Measurements from ENCODE around the gene CCNQ. TPM values are rescaled to one million over a fixed set of nuclear protein-coding genes. Genes with fewer than 3 reads are reported as not detected.
A peak's percentile ranks its signal among the peaks of the same experiment; 100 is the strongest.

Gene CCNQ
- total RNA-seq, 4 donors from 2014 or later = 18.0 to 32.2 (median 23.9) TPM

- no peak for TF ChIP-seq POLR2A (IDR thresholded peaks at IDR 0.05)
- no peak for TF ChIP-seq CTCF (IDR thresholded peaks at IDR 0.05)
- no peaks in the 10 kb centered on the region for H3K36me3 ChIP-seq
- peaks cover 0 to 3% (median 1%) of the 10 kb centered on the region in 3 donors for H3K4me1 ChIP-seq
- intact Hi-C loops (cut with DNase I) = no loop called here
- H3K4me3 ChIP-seq = no peak overlapping the region
- no peak for DNase-seq
- peaks cover 0 to 39% (median 2%) of the 10 kb centered on the region in 4 donors for H3K27me3 ChIP-seq
- H3K27ac ChIP-seq = no peak overlapping the region
- no CpG with 5 or more reads among the region's 5 CpGs for WGBS, 2 donors
- H3K9me3 ChIP-seq = no peaks in the 10 kb centered on the region
Observed at GRCh38 chrX:153636716-153637115, 37.8 kb upstream of the CCNQ start.

GRCh38 chrX:153635788-153636668, 37.1 kb upstream of the CCNQ start:
- peak in 1 of 6 experiments; percentile 9 for TF ChIP-seq CTCF (IDR thresholded peaks at IDR 0.05)
- no peak for TF ChIP-seq POLR2A (IDR thresholded peaks at IDR 0.05)
- Histone ChIP-seq H3K36me3 (no peaks in the 10 kb centered on the region), H3K27me3 (peaks cover 0 to 32% (median 0%) of the 10 kb centered on the region in 4 donors), H3K4me3 (no peak overlapping the region), H3K9me3 (no peaks in the 10 kb centered on the region), H3K4me1 (no peaks in the 10 kb centered on the region), H3K27ac (no peak overlapping the region)
- WGBS, 2 donors = 72% methylated on average over 3 of the region's 21 CpGs; no CpG with 5 or more reads in 1 of the 2 donors
- intact Hi-C loops (cut with DNase I) = no loop called here
- DNase-seq = no peak

GRCh38 chrX:153635388-153635787, 36.4 kb upstream of the CCNQ start:
- TF ChIP-seq POLR2A (IDR thresholded peaks at IDR 0.05) (no peak), CTCF (IDR thresholded peaks at IDR 0.05) (no peak)
- Histone ChIP-seq H3K27me3 (peaks cover 0 to 26% (median 0%) of the 10 kb centered on the region in 4 donors), H3K4me3 (no peak overlapping the region), H3K27ac (no peak overlapping the region), H3K4me1 (no peaks in the 10 kb centered on the region), H3K36me3 (no peaks in the 10 kb centered on the region), H3K9me3 (no peaks in the 10 kb centered on the region)
- intact Hi-C loops (cut with DNase I) = no loop called here
- no peak for DNase-seq
- WGBS, 2 donors = 20 to 76% methylated on average over 3 to 6 of the region's 6 CpGs

- intact Hi-C loops (cut with DNase I) = no loop called here
- TF ChIP-seq POLR2A (IDR thresholded peaks at IDR 0.05) = no peak
- no peak for TF ChIP-seq CTCF (IDR thresholded peaks at IDR 0.05)
- WGBS, 2 donors = 47 to 59% methylated on average over 12 to 13 of the region's 15 CpGs
- Histone ChIP-seq H3K4me3 (no peak overlapping the region), H3K27ac (no peak overlapping the region), H3K9me3 (no peaks in the 10 kb centered on the region), H3K27me3 (peaks cover 0 to 20% (median 0%) of the 10 kb centered on the region in 4 donors), H3K36me3 (no peaks in the 10 kb centered on the region), H3K4me1 (no peaks in the 10 kb centered on the region)
- DNase-seq = no peak
Observed at GRCh38 chrX:153634832-153635231, 35.9 kb upstream of the CCNQ start.

GRCh38 chrX:153634236-153634635, 35.3 kb upstream of the CCNQ start:
- no CpG with 5 or more reads among the region's 9 CpGs for whole genome bisulfite sequencing, 2 donors
- intact Hi-C loops (cut with DNase I) = no loop called here
- H3K36me3 ChIP-seq = no peaks in the 10 kb centered on the region
- no peaks in the 10 kb centered on the region for H3K4me1 ChIP-seq
- H3K4me3 ChIP-seq = no peak overlapping the region
- no peak for TF ChIP-seq CTCF (IDR thresholded peaks at IDR 0.05)
- TF ChIP-seq POLR2A (IDR thresholded peaks at IDR 0.05) = no peak
- no peaks in the 10 kb centered on the region for H3K9me3 ChIP-seq
- no peak overlapping the region for H3K27ac ChIP-seq
- DNase-seq = no peak
- H3K27me3 ChIP-seq = peaks cover 0 to 14% (median 0%) of the 10 kb centered on the region in 4 donors
